NCI-H2227 (cell line): ENCODE results near the gene GNAS-AS1.

ENCODE experiments used
- DNase-seq: peaks from one replicate; lab custom pipeline; 2025; ENCODE audit not compliant: unreplicated experiment; lab: John Stamatoyannopoulos, UW

GNAS-AS1 gene

GRCh38 chr20:58850693-58851174 is at the start of gene GNAS-AS1:
Gene GNAS-AS1 (minus strand): TSS chr20:58850902.
- peak; percentile 94 for DNase-seq

- DNase-seq, result no peak
Observed at GRCh38 chr20:58900397-58900796, 49.7 kb upstream of the GNAS-AS1 start.

- DNase-seq, result no peak
Observed at GRCh38 chr20:58899512-58899911, 48.8 kb upstream of the GNAS-AS1 start.

GRCh38 chr20:58898629-58899408 is 48.1 kb upstream of the GNAS-AS1 start:
- peak; percentile 16 for DNase-seq

GRCh38 chr20:58897488-58897887 is 46.8 kb upstream of the GNAS-AS1 start:
- DNase-seq, result no peak

GRCh38 chr20:58896820-58897219 is 46.1 kb upstream of the GNAS-AS1 start:
- DNase-seq, result no peak

GRCh38 chr20:58895448-58896180 is 44.9 kb upstream of the GNAS-AS1 start:
- DNase-seq, result no peak

GRCh38 chr20:58894652-58895447 is 44.1 kb upstream of the GNAS-AS1 start:
- no peak for DNase-seq

- DNase-seq, result peak; percentile 25
Observed at GRCh38 chr20:58893355-58894120, 42.8 kb upstream of the GNAS-AS1 start.

- DNase-seq, result peak; percentile 57
Observed at GRCh38 chr20:58892932-58893224, 42.2 kb upstream of the GNAS-AS1 start.

GRCh38 chr20:58892141-58892931 is 41.6 kb upstream of the GNAS-AS1 start:
- peak; percentile 78 for DNase-seq

- peak; percentile 78 for DNase-seq
Observed at GRCh38 chr20:58891718-58892140, 41.0 kb upstream of the GNAS-AS1 start.

- DNase-seq, result peak; percentile 93
Observed at GRCh38 chr20:58891086-58891717, 40.5 kb upstream of the GNAS-AS1 start.

- peak; percentile 93 for DNase-seq
Observed at GRCh38 chr20:58890518-58891085, 39.9 kb upstream of the GNAS-AS1 start.

GRCh38 chr20:58889798-58890517 is 39.3 kb upstream of the GNAS-AS1 start:
- no peak for DNase-seq

GRCh38 chr20:58889334-58889760 is 38.6 kb upstream of the GNAS-AS1 start:
- DNase-seq, result no peak

GRCh38 chr20:58888521-58889333 is 38.0 kb upstream of the GNAS-AS1 start:
- DNase-seq, result peak; percentile 88

- no peak for DNase-seq
Observed at GRCh38 chr20:58888103-58888502, 37.4 kb upstream of the GNAS-AS1 start.
